ENCODE results near the gene BICRA.
"Not testable (repeated sequence)": the region's sequence is repeated elsewhere in the genome, so short reads cannot be mapped to it uniquely, and the experiment has no call there.

The BICRA gene

DNA sequence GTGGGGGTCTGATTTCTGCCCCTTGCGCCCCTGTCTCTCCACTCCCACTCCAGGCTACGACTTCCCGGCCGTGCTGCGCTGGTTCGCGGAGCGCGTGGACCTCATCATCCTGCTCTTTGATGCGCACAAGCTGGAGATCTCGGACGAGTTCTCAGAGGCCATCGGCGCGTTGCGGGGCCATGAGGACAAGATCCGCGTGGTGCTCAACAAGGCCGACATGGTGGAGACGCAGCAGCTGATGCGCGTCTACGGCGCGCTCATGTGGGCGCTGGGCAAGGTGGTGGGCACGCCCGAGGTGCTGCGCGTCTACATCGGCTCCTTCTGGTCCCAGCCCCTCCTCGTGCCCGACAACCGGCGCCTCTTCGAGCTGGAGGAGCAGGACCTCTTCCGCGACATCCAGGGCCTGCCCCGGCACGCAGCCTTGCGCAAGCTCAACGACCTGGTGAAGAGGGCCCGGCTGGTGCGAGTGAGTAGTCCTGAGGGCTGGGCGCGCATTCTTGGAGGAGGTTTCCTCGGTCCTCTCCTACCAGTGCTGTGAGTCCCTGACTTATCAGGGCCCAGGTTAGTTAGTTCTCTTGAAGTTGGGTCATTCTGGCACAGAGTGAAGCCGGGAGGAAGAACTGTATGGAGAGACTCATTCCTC lies 116.9 kb downstream of the BICRA start:
- H3K36me3 ChIP-seq (ENCODE audit: low read depth), result peaks cover 82% of the 10 kb centered on the region

GRCh38 chr19:47726467-47726866 lies 117.5 kb downstream of the BICRA start:
- Histone ChIP-seq H3K27me3 (ENCODE audit: insufficient read depth, poor library complexity, severe bottlenecking) (no peaks in the 10 kb centered on the region), H3K4me3 (ENCODE audit: severe bottlenecking) (no peak overlapping the region), H3K4me1 (ENCODE audit: insufficient read depth, poor library complexity, severe bottlenecking) (peaks cover 44% of the 10 kb centered on the region), H3K27ac (ENCODE audit: poor library complexity, severe bottlenecking) (peak overlapping the region; percentile 97), H3K36me3 (ENCODE audit: low read depth) (peaks cover 82% of the 10 kb centered on the region), H3K9me3 (ENCODE audit: severe bottlenecking) (no peaks in the 10 kb centered on the region)
- DNase-seq (ENCODE audit: low spot score) (no peak), ATAC-seq (ENCODE audit: low read depth) (no peak)
- no peak for TF ChIP-seq CTCF (IDR thresholded peaks at IDR 0.05; ENCODE audit: poor library complexity, severe bottlenecking)

More for the DNA sequence above, 116.9 kb downstream of the BICRA start:
- peak; percentile 95 for DNase-seq (ENCODE audit: low spot score)
- Histone ChIP-seq H3K9me3 (ENCODE audit: severe bottlenecking) (no peaks in the 10 kb centered on the region), H3K27me3 (ENCODE audit: insufficient read depth, poor library complexity, severe bottlenecking) (no peaks in the 10 kb centered on the region), H3K4me3 (ENCODE audit: severe bottlenecking) (no peak overlapping the region), H3K4me1 (ENCODE audit: insufficient read depth, poor library complexity, severe bottlenecking) (peaks cover 44% of the 10 kb centered on the region), H3K27ac (ENCODE audit: poor library complexity, severe bottlenecking) (peak overlapping the region; percentile 97)
- ATAC-seq (ENCODE audit: low read depth), result peak; percentile 71
- no peak for TF ChIP-seq CTCF (IDR thresholded peaks at IDR 0.05; ENCODE audit: poor library complexity, severe bottlenecking)

DNA sequence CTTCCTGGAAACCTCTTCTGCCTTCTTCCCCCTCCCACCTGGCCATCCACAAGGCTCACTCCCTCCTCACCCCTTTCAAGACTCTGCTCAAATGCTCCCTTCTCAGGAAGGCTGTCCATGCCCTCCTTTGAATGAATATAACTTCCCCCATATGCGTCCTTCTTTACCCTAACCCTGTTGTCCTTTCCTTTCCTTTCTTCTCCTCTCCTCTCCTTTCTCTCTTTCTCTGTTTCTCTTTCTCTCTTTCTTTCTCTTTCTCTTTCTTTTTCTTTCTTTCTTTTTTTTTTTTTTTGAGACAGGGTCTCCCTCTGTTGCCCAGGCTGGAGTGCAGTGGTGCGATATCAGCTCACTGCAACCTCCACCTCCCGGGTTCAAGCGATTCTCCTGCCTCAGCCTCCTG lies 119.4 kb downstream of the BICRA start:
- DNase-seq (ENCODE audit: low spot score); H3K27me3 ChIP-seq (ENCODE audit: insufficient read depth, poor library complexity, severe bottlenecking); ATAC-seq (ENCODE audit: low read depth); H3K9me3 ChIP-seq (ENCODE audit: severe bottlenecking); H3K4me3 ChIP-seq (ENCODE audit: severe bottlenecking): not testable (repeated sequence)
- H3K27ac ChIP-seq (ENCODE audit: poor library complexity, severe bottlenecking), result peak overlapping the region; percentile 97
- H3K36me3 ChIP-seq (ENCODE audit: low read depth), result peaks cover 87% of the 10 kb centered on the region
- H3K4me1 ChIP-seq (ENCODE audit: insufficient read depth, poor library complexity, severe bottlenecking), result peaks cover 38% of the 10 kb centered on the region

DNA sequence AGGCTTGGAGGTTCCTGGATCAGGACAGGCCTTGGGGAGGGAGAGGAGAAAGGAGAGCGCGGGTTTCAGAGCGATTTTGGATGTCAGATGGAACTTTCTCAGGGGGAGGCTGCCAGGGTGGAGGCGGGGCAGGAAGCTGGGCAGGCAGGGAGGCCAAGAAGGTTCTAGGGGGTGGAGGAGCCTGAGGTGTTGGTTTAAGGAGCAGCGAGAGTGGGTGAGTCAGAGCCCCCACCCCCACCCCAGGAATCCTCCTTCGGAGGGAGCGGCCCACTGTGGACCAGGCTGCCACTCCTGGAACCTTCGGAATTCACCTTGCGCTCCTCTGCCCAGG lies 120.5 kb downstream of the BICRA start:
- no peaks in the 10 kb centered on the region for H3K9me3 ChIP-seq (ENCODE audit: severe bottlenecking)
- DNase-seq (ENCODE audit: low spot score) (peak; percentile 94), ATAC-seq (ENCODE audit: low read depth) (peak; percentile 91)
- no peak overlapping the region for H3K4me3 ChIP-seq (ENCODE audit: severe bottlenecking)
- H3K27me3 ChIP-seq (ENCODE audit: insufficient read depth, poor library complexity, severe bottlenecking), result no peaks in the 10 kb centered on the region
- peaks cover 34% of the 10 kb centered on the region for H3K4me1 ChIP-seq (ENCODE audit: insufficient read depth, poor library complexity, severe bottlenecking)
- no peak for TF ChIP-seq CTCF (IDR thresholded peaks at IDR 0.05; ENCODE audit: poor library complexity, severe bottlenecking)
- peaks cover 90% of the 10 kb centered on the region for H3K36me3 ChIP-seq (ENCODE audit: low read depth)
- H3K27ac ChIP-seq (ENCODE audit: poor library complexity, severe bottlenecking), result peak overlapping the region; percentile 97

- peaks cover 34% of the 10 kb centered on the region for H3K4me1 ChIP-seq (ENCODE audit: insufficient read depth, poor library complexity, severe bottlenecking)
- H3K27ac ChIP-seq (ENCODE audit: poor library complexity, severe bottlenecking), result peak overlapping the region; percentile 97
- TF ChIP-seq CTCF (IDR thresholded peaks at IDR 0.05; ENCODE audit: poor library complexity, severe bottlenecking), result no peak
- no peak for DNase-seq (ENCODE audit: low spot score)
- peak overlapping the region; percentile 21 for H3K4me3 ChIP-seq (ENCODE audit: severe bottlenecking)
- no peaks in the 10 kb centered on the region for H3K9me3 ChIP-seq (ENCODE audit: severe bottlenecking)
- H3K27me3 ChIP-seq (ENCODE audit: insufficient read depth, poor library complexity, severe bottlenecking), result no peaks in the 10 kb centered on the region
- peaks cover 93% of the 10 kb centered on the region for H3K36me3 ChIP-seq (ENCODE audit: low read depth)
- peak; percentile 21; the same call in 1 of the 3 replicates for ATAC-seq (ENCODE audit: low read depth)
These were observed 121.0 kb downstream of the BICRA start for GRCh38 chr19:47729799-47730520.

Data from RWPE2 (cell line).